HG03565 (cell line): ENCODE measurements around the gene AFAP1.

Experiments
- ATAC-seq: cut with Tn5 transposase; IDR thresholded peaks from one replicate; pipeline ENCODE4 v1.9.1; 2021; ENCODE audit warnings: mild to moderate bottlenecking, moderate library complexity; ENCODE audit not compliant: unreplicated experiment

The AFAP1 gene

GRCh38 chr4:7761720-7762119 is 177.9 kb downstream of the AFAP1 start:
- no peak for ATAC-seq

- no peak for ATAC-seq
Observed at GRCh38 chr4:7761312-7761711, 178.3 kb downstream of the AFAP1 start.

DNA sequence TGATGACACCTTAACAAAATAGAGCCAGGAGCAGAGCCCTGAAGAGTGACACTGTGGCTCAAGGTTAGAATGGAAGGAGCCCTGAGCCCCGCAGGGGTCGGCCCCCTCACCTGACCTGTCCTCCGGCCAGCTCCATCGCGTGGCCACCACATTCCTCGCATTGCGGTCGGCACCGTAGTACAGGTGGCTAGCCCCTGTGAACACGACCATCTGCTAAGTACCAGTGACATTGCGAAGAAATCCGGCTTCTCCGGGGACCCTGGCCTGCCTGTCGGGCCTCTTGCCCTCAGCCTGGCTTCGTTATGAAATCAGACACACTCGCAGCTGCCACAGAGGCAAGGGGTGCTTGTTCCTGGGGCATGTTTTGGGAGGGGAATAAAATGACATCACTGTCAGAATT is 179.0 kb downstream of the AFAP1 start:
- ATAC-seq: no peak

DNA sequence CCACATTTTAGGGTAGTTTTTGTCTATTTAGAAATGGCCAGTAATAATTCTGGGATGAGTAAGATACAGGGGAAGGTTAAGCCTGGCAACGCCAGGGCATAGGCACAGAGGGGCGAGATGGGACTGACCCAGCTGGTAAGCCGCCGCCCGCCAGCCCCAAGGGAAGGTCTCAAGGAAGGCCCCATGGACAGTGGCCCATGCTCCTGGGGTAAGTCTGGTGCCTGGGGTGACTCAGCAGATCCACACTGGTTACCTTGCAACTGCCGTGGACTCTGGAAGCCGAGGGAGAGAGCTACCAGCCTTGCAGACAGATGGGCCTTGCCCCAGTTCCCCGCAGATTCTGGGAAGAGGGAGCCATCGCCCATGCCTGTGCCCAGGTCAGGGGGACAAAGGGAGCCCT is 179.4 kb downstream of the AFAP1 start:
- ATAC-seq: no peak

DNA sequence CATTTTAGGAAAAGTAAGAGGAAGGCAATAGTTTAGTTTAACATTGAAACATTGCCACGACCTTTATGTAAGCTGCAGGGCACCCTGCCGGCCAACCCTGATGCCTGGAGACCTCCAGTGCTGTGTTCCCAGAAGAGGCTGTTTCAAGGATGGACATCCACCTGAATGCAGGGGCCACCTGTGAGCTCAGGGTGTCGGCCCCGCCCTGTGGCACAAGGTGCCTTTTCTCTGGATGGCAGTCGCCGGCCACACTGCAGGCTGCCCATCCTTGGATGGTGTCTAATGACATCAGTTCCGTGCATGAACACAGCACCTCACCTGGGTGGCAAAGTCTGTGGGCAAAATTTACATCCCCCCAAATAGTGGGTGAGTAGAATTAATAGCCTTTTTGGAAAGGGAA is 180.0 kb downstream of the AFAP1 start:
- no peak for ATAC-seq

DNA sequence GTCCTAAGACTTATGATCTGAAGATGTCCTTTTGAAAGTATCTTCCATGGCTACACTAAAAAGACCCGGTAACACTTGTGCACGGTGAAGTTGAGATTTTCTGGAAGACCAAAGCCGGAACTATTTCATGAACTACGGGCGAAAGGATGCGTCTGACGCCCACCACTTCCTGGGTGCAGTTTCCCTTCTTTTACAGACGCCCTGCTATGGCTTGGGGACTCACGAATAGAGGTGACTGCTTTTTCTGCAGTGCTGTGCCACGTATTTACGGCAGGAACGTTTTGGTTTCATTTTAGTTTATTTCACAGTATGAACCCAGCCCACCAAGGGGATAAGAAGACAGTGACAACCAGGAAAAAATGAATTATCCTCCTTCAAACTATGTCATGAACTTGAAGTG is 180.4 kb downstream of the AFAP1 start:
- peak; percentile 63 for ATAC-seq

- ATAC-seq: no peak
Observed at GRCh38 chr4:7758476-7758875, 181.2 kb downstream of the AFAP1 start.

DNA sequence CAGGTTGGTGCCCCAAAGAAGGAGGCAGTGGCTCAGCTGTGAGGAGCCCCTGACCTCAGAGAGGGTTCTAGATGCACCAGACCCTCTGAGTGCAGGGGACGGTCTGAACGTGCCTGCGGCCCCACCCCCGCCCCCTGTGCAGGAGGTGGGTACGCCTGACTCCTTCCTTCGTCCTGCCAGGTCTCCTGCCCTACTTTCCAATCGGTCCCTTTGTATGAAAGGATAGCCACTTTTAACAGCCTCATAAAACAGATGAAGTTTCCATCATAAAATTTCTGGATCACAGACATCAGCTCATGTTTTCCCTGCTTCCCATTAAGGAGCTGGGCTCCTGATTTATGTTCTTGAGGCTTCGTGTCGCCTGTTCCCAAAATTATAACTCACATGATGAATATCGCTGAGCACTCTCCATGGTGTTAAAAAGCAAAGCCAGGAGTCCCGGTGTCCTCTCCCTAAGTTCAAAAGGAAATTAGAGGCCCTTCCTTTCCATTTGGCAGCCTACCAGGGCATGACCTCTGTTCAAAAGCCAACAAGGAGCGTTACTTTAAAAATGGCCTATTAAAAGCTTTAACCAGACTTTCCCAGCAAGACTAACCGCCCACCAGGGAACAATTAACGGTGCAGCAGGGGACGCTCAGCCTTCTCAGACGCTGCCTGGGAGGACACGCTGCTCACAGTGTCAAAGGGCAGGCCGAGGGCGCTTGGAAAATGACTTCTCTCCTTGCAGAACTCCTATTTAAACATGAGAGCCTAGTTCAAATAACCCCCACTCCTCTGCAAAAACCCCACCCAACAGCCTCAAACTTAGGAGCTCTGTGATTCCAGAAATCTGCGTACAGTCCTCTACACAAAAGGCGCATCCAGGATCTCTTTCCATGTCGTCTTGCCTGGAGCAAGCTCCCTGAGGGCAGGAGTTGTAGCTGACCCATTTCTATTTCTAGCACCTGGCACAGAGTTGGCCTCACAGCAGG is 181.9 kb downstream of the AFAP1 start:
- ATAC-seq: no peak

GRCh38 chr4:7756561-7757355 is 182.9 kb downstream of the AFAP1 start:
- no peak for ATAC-seq

- no peak for ATAC-seq
Observed at GRCh38 chr4:7756071-7756470, 183.6 kb downstream of the AFAP1 start.

- no peak for ATAC-seq
Observed at GRCh38 chr4:7755561-7755960, 184.1 kb downstream of the AFAP1 start.

DNA sequence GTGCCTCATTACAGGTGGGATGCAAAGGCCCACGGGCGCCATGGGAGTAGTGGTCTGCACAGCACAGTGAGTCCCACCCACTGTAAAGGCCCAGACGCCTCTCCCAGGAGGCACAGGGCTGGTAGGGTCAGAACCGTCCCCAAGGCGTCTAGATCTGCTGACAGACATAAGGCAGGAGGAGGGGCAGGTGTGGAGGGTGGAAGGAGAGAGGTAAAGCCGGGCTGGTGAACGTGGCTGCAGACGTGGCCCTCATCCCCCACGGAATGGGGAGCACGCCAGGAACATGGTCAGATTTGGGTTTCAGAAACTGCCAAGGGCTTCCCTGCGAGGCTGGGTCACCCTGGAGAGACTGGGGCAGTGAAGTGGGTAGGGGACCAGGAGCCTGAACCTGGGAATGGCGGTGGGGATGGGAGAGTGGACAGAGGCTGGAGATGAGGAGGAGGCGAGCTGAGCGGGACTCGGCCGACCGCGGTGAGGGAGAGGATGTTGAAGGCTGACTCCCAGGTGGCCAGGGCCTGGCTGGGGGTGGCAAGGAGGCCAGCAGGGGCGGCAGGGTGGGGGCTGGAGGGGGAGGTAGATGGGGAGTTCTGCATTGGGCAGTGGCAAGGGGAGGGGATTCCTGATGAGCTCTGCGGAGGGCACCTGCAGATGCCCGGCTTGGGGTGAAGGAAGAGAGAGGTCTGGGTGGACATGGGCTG is 184.9 kb downstream of the AFAP1 start:
- ATAC-seq: no peak

DNA sequence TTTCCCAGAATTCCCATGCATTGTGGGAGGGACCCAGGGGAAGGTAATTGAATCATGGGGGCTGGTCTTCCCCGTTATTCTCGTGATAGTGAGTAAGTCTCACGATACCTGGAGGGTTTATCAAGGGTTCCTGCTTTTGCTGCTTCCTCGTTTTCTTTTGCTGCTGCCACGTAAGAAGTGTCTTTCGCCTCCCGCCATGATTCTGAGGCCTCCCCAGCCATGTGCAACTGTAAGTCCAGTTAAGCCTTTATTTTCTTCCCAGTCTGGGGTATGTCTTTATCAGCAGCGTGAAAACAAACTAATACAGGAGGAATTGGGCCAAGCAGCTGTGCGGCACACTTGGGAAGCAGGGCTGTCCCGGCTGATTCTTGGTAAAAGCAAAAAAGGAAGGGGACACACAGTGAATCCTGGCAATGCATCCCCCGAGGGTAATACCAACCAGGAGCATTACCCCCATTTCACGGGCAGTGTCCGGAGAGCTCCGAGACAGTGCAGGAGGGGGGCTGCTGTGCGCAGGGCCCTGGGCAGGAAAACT is 185.7 kb downstream of the AFAP1 start:
- ATAC-seq: no peak

GRCh38 chr4:7753271-7753670 is 186.4 kb downstream of the AFAP1 start:
- ATAC-seq: no peak

GRCh38 chr4:7752649-7753048 is 187.0 kb downstream of the AFAP1 start:
- no peak for ATAC-seq

GRCh38 chr4:7750972-7751371 is 188.7 kb downstream of the AFAP1 start:
- ATAC-seq: no peak

- no peak for ATAC-seq
Observed at GRCh38 chr4:7750523-7750922, 189.1 kb downstream of the AFAP1 start.

- no peak for ATAC-seq
Observed at GRCh38 chr4:7747566-7747965, 192.1 kb downstream of the AFAP1 start.

GRCh38 chr4:7747062-7747385 is 192.6 kb downstream of the AFAP1 start:
- ATAC-seq: no peak

DNA sequence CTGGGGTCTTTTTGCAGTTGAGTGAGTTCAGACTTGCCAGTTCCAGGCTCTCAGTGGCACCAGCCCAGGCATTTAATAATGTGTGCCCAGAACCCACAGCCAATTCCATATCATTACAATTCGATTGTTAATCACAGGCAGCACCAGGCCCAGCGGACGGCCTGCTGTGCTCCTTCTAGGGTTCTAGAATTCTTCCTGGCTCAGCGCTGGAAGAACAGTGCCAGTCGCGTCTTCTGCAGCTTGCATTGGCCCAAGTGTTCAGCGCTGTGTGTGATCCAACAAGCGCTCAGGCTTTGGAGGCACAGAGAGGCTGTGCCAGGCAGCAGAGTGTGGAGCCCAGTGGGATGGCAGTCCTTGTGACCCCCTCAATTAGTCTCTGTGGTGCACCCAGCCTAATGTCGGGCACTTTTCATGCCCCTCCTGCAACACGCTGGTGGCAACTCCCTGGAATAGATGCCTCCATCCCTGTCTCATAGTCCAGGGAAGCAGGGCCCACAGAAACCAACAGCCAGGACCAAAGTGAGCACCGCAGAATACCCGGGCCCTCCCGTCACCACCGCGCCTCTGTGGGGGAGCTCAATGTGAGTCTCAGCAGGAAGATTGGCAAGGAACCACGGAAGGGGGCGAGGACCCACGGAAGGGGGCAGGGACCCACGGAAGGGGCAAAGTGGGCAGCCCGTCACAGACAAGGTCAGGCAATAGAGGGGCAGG is 193.2 kb downstream of the AFAP1 start:
- ATAC-seq: no peak
